EH (cell line): ENCODE data around the gene PPIA.
"Not testable (repeated sequence)": the region's sequence is repeated elsewhere in the genome, so short reads cannot be mapped to it uniquely, and the experiment has no call there.

Source experiments
- DNase-seq: peaks from one replicate; pipeline ENCODE4 v3.0.0-alpha.2; 2015; ENCODE audit warnings: low read depth

The PPIA gene

GRCh38 chr7:44764081-44764480 lies 32.4 kb upstream of the PPIA start:
- DNase-seq: no peak

GRCh38 chr7:44764665-44765578 lies 31.6 kb upstream of the PPIA start:
- DNase-seq: no peak

- DNase-seq: no peak
Measured at GRCh38 chr7:44765579-44766415, 30.7 kb upstream of the PPIA start.

- no peak for DNase-seq
Measured at GRCh38 chr7:44766416-44766801, 30.1 kb upstream of the PPIA start.

- no peak for DNase-seq
Measured at GRCh38 chr7:44767134-44767911, 29.2 kb upstream of the PPIA start.

DNA sequence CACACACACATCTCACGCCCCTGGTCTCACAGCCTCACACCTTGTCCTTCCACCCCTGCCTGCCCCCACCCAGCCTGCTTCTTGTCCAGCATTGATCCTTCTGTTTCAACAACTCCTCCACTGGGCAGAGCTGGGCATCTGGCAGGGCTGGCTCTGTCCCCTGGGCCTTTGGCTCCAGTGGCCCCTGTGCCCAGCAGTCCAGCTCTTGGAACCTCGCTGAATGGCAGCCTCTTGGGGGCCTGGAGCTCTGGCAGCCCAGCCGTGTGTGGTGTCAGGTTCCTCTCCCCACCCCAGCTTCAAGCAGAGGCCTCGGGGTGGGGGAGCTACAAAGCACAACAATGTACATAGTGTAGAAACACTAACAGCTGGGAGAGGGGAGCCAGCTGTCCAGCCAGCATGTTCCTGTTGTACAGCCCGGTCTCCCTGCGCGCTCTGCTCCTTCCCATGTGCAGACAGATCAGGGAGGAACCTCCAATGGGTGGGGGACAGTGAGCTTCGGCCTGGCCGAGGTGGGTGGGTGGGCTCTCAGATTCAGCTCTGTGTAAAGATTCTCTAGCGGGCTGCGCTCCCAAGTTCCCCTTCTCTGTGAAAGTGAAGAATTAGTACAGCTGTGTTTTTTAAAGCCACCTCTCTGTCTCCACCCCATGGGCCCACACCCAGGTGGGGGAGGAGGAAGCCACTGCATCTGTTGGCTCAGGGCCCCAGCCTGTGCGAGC lies 28.4 kb upstream of the PPIA start:
- peak; percentile 25 for DNase-seq

GRCh38 chr7:44768628-44769371 lies 27.7 kb upstream of the PPIA start:
- no peak for DNase-seq

DNA sequence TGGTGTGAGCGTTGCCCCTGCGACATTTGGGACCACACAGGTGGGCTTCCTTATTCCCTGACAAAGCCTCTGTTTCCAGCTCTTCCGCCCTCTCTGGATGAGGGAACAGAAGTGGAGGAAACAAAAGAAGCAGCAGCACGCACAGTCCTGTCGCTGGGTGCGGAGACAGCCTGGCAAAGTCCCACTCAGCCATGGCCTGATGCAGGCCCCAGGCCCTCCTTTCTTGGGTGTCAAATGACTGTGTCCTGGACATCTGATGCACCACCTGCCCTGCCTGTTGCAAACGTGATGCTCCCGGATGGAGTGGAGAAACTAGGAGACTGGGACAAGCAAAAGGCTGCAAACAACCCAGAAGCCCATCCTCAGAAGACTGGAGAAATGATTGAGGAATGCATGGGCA lies 27.1 kb upstream of the PPIA start:
- no peak for DNase-seq

GRCh38 chr7:44769776-44770294 lies 26.6 kb upstream of the PPIA start:
- DNase-seq: peak; percentile 75

GRCh38 chr7:44771358-44771757 lies 25.1 kb upstream of the PPIA start:
- no peak for DNase-seq

GRCh38 chr7:44772440-44772839 lies 24.0 kb upstream of the PPIA start:
- no peak for DNase-seq

DNA sequence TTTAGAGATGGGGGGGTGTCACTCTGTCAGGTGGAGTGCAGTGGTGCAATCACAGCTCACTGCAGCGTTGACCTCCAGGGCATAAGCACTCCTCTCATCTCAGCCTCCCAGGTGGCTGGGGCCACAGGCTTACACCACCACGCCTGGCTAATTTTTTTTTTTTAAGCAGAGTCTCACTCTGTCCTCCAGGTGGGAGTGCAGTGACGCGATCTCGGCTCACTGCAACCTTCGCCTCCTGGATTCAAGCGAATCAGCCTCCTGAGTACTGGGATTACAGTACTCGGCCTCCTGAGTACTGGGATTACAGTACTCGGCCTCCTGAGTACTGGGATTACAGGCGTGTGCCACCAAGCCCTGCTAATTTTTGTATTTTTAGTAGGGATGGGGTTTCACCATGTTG lies 23.6 kb upstream of the PPIA start:
- DNase-seq: no peak

GRCh38 chr7:44774486-44774885 lies 22.0 kb upstream of the PPIA start:
- DNase-seq: not testable (repeated sequence)

DNA sequence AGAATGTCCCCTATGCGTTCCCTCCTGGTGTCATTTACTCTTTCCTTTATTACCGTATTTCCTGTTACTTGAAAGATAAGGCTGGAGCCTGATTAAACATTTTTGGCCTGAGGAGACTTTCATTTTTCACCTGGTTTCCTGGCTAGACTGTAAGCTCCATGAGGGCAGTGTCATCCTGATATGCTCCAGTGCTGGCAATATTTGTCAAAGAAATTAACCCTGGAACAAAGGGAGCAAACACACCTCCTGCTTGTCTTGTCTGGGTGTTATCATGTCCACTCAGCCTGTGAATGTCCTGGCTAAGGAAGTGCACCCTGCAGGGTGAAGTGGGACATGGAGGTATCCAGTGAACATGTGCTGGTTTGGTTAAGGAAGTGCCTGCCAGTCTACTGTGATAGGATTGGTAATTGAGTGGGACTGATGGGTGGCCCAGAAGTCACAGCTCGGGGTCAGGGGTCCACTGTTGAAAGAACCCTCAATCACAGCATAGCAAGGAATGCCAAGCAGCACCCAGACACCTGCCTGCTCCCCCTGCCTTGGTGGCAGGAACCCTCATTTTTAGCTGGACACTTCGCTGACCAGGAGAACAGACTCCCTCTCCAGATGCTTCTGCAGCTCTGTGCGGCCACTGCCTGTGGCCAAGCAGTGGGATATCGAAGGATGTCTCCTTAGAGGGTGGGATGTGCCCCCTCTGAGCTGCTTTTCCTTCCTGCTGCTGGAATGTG lies 20.9 kb upstream of the PPIA start:
- no peak for DNase-seq

DNA sequence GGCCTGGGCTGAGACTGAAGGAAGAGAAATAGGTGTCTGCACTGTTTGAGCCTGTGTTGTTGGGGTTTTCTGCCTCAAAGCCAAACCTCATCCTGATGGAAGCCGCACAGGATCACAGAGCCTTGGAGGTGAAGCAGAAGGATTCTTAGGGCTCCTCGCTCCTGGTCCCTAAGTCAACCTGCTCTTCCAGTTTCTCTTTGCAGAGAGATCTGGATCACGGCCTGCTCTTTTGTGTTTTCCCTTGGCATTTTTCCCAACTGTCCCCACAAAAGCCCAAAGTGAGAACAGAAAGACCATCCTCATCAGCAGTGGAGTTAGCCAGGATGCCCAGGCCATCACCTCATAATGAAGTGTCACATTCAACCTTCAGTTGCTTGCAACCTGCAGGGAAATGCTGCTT lies 20.3 kb upstream of the PPIA start:
- no peak for DNase-seq

- DNase-seq: no peak
Measured at GRCh38 chr7:44782460-44782859, 14.0 kb upstream of the PPIA start.

GRCh38 chr7:44783407-44783806 lies 13.1 kb upstream of the PPIA start:
- DNase-seq: no peak

GRCh38 chr7:44784364-44784763 lies 12.1 kb upstream of the PPIA start:
- DNase-seq: no peak

DNA sequence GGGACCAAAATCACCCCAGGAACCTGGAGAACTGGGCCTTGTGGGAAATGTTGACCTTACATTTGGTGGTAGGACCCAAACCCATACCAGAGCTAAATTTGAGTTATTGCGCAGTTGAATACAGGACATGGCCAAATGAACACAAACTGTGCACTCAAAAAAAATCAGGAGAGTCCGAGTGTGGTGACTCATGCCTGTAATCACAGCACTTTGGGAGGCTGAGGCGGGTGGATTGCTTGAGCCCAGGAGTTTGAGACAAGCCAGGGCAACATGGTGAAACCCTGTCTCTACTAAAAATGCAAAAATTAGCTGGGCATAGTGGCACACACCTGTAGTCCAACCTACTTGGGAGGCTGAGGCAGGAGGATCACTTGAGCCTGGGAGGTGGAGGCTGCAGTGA lies 11.3 kb upstream of the PPIA start:
- DNase-seq: not testable (repeated sequence)

- DNase-seq: no peak
Measured at GRCh38 chr7:44787041-44787440, 9.4 kb upstream of the PPIA start.
